ENCODE results near the gene CAMLG. TPM values are rescaled to one million over a fixed set of nuclear protein-coding genes. Genes with fewer than 3 reads are reported as not detected.

The CAMLG gene
- total RNA-seq, 1 donor from 2014 or later: 27.7 TPM

DNA sequence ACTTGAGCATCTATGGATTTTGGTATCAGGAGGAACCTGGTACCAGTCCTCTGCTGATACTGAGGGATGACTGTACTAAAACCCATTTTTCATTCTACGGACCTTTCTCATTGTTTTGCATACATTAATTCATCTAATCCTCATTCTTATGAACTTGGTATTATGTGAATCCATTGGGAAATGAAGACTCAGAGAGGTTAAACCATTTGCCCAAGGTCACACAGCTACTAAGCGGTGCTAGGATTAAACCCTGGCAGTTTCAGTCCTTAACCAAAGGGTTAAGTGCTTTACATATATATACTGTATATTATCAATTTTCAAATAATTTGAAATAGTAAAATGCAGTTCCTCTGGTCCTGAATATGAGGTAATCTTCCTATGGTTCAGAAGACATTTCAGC, 3.8 kb downstream of the CAMLG start:
- Histone ChIP-seq H3K79me2 (ENCODE audit: insufficient read depth, low read length) (peaks cover 50% of the 10 kb centered on the region), H3K4me2 (ENCODE audit: low read length) (no peak overlapping the region), H3K27me3 (ENCODE audit: insufficient read depth, low read length) (no peaks in the 10 kb centered on the region), H3K9me3 (ENCODE audit: insufficient read depth, low read depth, low read length) (no peaks in the 10 kb centered on the region), H3K4me3 (ENCODE audit: insufficient read depth, low read depth, low read length) (no peak overlapping the region), H2AFZ (ENCODE audit: low read depth, low read length) (no peak overlapping the region), H3K9ac (ENCODE audit: low read length) (no peak overlapping the region), H4K20me1 (ENCODE audit: insufficient read depth, low read length) (peaks cover 24% of the 10 kb centered on the region), H3K4me1 (ENCODE audit: insufficient read depth, low read length) (peaks cover 16% of the 10 kb centered on the region), H3K27ac (ENCODE audit: low read depth, low read length) (no peak overlapping the region), H3K36me3 (ENCODE audit: insufficient read depth, low read length) (peaks cover 16% of the 10 kb centered on the region)
- no peak for FAIRE-seq
- Mint-ChIP-seq H3K36me3 (ENCODE audit: low read depth, unreplicated experiment) (peaks cover 4% of the 10 kb centered on the region), H3K9me3 (ENCODE audit: unreplicated experiment) (no peaks in the 10 kb centered on the region), H3K27me3 (ENCODE audit: low read depth, unreplicated experiment) (no peaks in the 10 kb centered on the region), H3K4me1 (ENCODE audit: low read depth, unreplicated experiment) (peaks cover 7% of the 10 kb centered on the region), H3K4me3 (ENCODE audit: unreplicated experiment) (no peak overlapping the region), H3K27ac (ENCODE audit: unreplicated experiment) (no peak overlapping the region)
- no peak for DNase-seq (ENCODE audit: low read depth)
- no peak for TF ChIP-seq CTCF (IDR thresholded peaks at IDR 0.05; ENCODE audit: insufficient read depth, low read depth, low read length)
- no peak for TF ChIP-seq EZH2 (IDR thresholded peaks at IDR 0.05; ENCODE audit: insufficient read depth, low read length)

GRCh38 chr5:134749415-134749814, 11.1 kb downstream of the CAMLG start:
- DNase-seq (ENCODE audit: low read depth) (peak; percentile 9), FAIRE-seq (no peak)
- Histone ChIP-seq H3K9ac (ENCODE audit: low read length) (no peak overlapping the region), H3K4me3 (ENCODE audit: insufficient read depth, low read depth, low read length) (no peak overlapping the region), H3K9me3 (ENCODE audit: insufficient read depth, low read depth, low read length) (no peaks in the 10 kb centered on the region), H4K20me1 (ENCODE audit: insufficient read depth, low read length) (no peaks in the 10 kb centered on the region), H3K27me3 (ENCODE audit: insufficient read depth, low read length) (no peaks in the 10 kb centered on the region), H3K36me3 (ENCODE audit: insufficient read depth, low read length) (peaks cover 5% of the 10 kb centered on the region), H3K4me2 (ENCODE audit: low read length) (no peak overlapping the region), H3K4me1 (ENCODE audit: insufficient read depth, low read length) (no peaks in the 10 kb centered on the region), H3K27ac (ENCODE audit: low read depth, low read length) (no peak overlapping the region), H3K79me2 (ENCODE audit: insufficient read depth, low read length) (peaks cover 4% of the 10 kb centered on the region), H2AFZ (ENCODE audit: low read depth, low read length) (no peak overlapping the region)
- H3K4me1 Mint-ChIP-seq (ENCODE audit: low read depth, unreplicated experiment): no peaks in the 10 kb centered on the region
- H3K36me3 Mint-ChIP-seq (ENCODE audit: low read depth, unreplicated experiment): peaks cover 2% of the 10 kb centered on the region
- no peaks in the 10 kb centered on the region for H3K9me3 Mint-ChIP-seq (ENCODE audit: unreplicated experiment)
- no peak for TF ChIP-seq EZH2 (IDR thresholded peaks at IDR 0.05; ENCODE audit: insufficient read depth, low read length)
- TF ChIP-seq CTCF (IDR thresholded peaks at IDR 0.05; ENCODE audit: insufficient read depth, low read depth, low read length): no peak
- no peak overlapping the region for H3K27ac Mint-ChIP-seq (ENCODE audit: unreplicated experiment)
- no peaks in the 10 kb centered on the region for H3K27me3 Mint-ChIP-seq (ENCODE audit: low read depth, unreplicated experiment)
- H3K4me3 Mint-ChIP-seq (ENCODE audit: unreplicated experiment): no peak overlapping the region

- no peak for FAIRE-seq
- H3K9me3 Mint-ChIP-seq (ENCODE audit: unreplicated experiment): no peaks in the 10 kb centered on the region
- no peaks in the 10 kb centered on the region for H3K27me3 Mint-ChIP-seq (ENCODE audit: low read depth, unreplicated experiment)
Observed at GRCh38 chr5:134758176-134758503, 19.8 kb downstream of the CAMLG start.

More at GRCh38 chr5:134758176-134758503, 19.8 kb downstream of the CAMLG start:
- Histone ChIP-seq H3K9me3 (ENCODE audit: insufficient read depth, low read depth, low read length) (no peaks in the 10 kb centered on the region), H3K79me2 (ENCODE audit: insufficient read depth, low read length) (peaks cover 46% of the 10 kb centered on the region), H3K4me3 (ENCODE audit: insufficient read depth, low read depth, low read length) (peak overlapping the region; percentile 94), H3K4me1 (ENCODE audit: insufficient read depth, low read length) (peaks cover 11% of the 10 kb centered on the region), H3K9ac (ENCODE audit: low read length) (peak overlapping the region; percentile 94), H3K27ac (ENCODE audit: low read depth, low read length) (peak overlapping the region; percentile 50), H3K27me3 (ENCODE audit: insufficient read depth, low read length) (no peaks in the 10 kb centered on the region), H2AFZ (ENCODE audit: low read depth, low read length) (peak overlapping the region; percentile 99), H4K20me1 (ENCODE audit: insufficient read depth, low read length) (peaks cover 28% of the 10 kb centered on the region), H3K4me2 (ENCODE audit: low read length) (peak overlapping the region; percentile 95), H3K36me3 (ENCODE audit: insufficient read depth, low read length) (no peaks in the 10 kb centered on the region)
- TF ChIP-seq EZH2 (IDR thresholded peaks at IDR 0.05; ENCODE audit: insufficient read depth, low read length): no peak
- Mint-ChIP-seq H3K4me1 (ENCODE audit: low read depth, unreplicated experiment) (peaks cover 8% of the 10 kb centered on the region), H3K36me3 (ENCODE audit: low read depth, unreplicated experiment) (no peaks in the 10 kb centered on the region), H3K4me3 (ENCODE audit: unreplicated experiment) (peak overlapping the region; percentile 99), H3K27ac (ENCODE audit: unreplicated experiment) (peak overlapping the region; percentile 73)
- no peak for DNase-seq (ENCODE audit: low read depth)
